ENCODE results near the gene TBL1X. TPM values are rescaled to one million over a fixed set of nuclear protein-coding genes. Genes with fewer than 3 reads are reported as not detected.

The TBL1X gene
- total and polyA plus RNA-seq, 10 of the 15 experiments (the other 5 are each of a cell fraction or from before 2014, with no cell fraction given): 4.4 to 26.3 (median 10.6) TPM

GRCh38 chrX:9676738-9677097 is 211.9 kb downstream of the TBL1X start:
- intact Hi-C loops (cut with micrococcal nuclease; ENCODE audit: unreplicated experiment) (loop anchor here (1.0 to 5.0 kb wide), 4 partner anchors 32 to 324 kb away; no protein-coding TSS in a partner anchor), in situ Hi-C loops (cut with MboI) (no loop called here)
- Histone ChIP-seq H3K36me3 (ENCODE audit: control insufficient read depth in 2 of 2, insufficient read depth in 2 of 2, low read length in 1 of 2) (no peaks in the 10 kb centered on the region; a peak in 1 of 4 replicates), H3K4me3 (peak overlapping the region; percentile 11; the same call in 1 of the 2 replicates), H3K9me3 (replicated peaks; ENCODE audit: control insufficient read depth, insufficient read depth, low read length) (peaks cover 11% of the 10 kb centered on the region; the same call in 2 of the 3 replicates), H3K79me2 (ENCODE audit: control insufficient read depth, insufficient read depth, low read length) (no peaks in the 10 kb centered on the region), H3K27ac (ENCODE audit: control insufficient read depth, insufficient read depth) (peak overlapping the region; percentile 85), H3K27me3 (replicated peaks in 1 of 2; ENCODE audit: control insufficient read depth in 2 of 2, insufficient read depth in 2 of 2, low read length in 1 of 2) (no peaks in the 10 kb centered on the region), H3K4me1 (ENCODE audit: control insufficient read depth, insufficient read depth, low read length) (peaks cover 6% of the 10 kb centered on the region), H2AFZ (ENCODE audit: control insufficient read depth, low read depth, low read length) (no peak overlapping the region), H3K9ac (ENCODE audit: control insufficient read depth, insufficient read depth, low read length) (no peak overlapping the region), H4K20me1 (ENCODE audit: control insufficient read depth, insufficient read depth) (no peaks in the 10 kb centered on the region), H3K4me2 (ENCODE audit: control insufficient read depth, insufficient read depth) (peak overlapping the region; percentile 53; the same call in 1 of the 2 replicates)
- WGBS (ENCODE audit: insufficient coverage, insufficient replicate concordance, low lambda C conversion rate, missing lambda C conversion rate): 29% methylated on average over 6 of the region's 6 CpGs
- DNase-seq (ENCODE audit: low read depth, low spot score) (no peak), ATAC-seq (peak; percentile 7), FAIRE-seq (no peak)
- ChIA-PET RAD21 (ENCODE audit: unreplicated experiment) (interaction anchor here (1.0 to 1.1 kb wide), 3 partner anchors 71 to 214 kb away, joined by 3 to 4 read pairs (median 4); no protein-coding TSS in a partner anchor), POLR2A (no interaction called here), CTCF (interaction anchor here (1.5 kb wide), 1 partner anchor 30 kb away, joined by 3 read pairs; no protein-coding TSS in a partner anchor), SMC1A (ENCODE audit: uncharacterized antibody, unreplicated experiment) (interaction anchor here (1.1 to 1.8 kb wide), 3 partner anchors 18 to 147 kb away, joined by 3 to 6 read pairs (median 4); no protein-coding TSS in a partner anchor)
- BruUV-seq (replicated peaks): no TSS peak
- TF ChIP-seq KLF5 (IDR thresholded peaks at IDR 0.05; ENCODE audit: partially characterized antibody): peak; percentile 79
- no peak for TF ChIP-seq NRF1 (conservative IDR thresholded peaks at IDR 0.05; ENCODE audit: low read depth, low read length)
- no peak for TF ChIP-seq IKZF2 (IDR thresholded peaks at IDR 0.05)
- TF ChIP-seq CBX5 (IDR thresholded peaks at IDR 0.05; ENCODE audit: low read depth): peak; percentile 96

GRCh38 chrX:9677098-9677739 is 212.4 kb downstream of the TBL1X start:
- ChIA-PET POLR2A (no interaction called here), SMC1A (ENCODE audit: uncharacterized antibody, unreplicated experiment) (interaction anchor here (0.5 to 1.8 kb wide), 10 partner anchors 9 to 1689 kb away, joined by 3 to 6 read pairs (median 3); no protein-coding TSS in a partner anchor), CTCF (interaction anchor here (1.5 kb wide), 1 partner anchor 31 kb away, joined by 3 read pairs; no protein-coding TSS in a partner anchor), RAD21 (ENCODE audit: unreplicated experiment) (interaction anchor here (0.6 to 1.1 kb wide), 5 partner anchors 20 to 329 kb away, joined by 3 to 6 read pairs (median 4); no protein-coding TSS in a partner anchor)
- no peaks in the 10 kb centered on the region for H3K27me3 ChIP-seq (replicated peaks in 1 of 2; ENCODE audit: control insufficient read depth in 2 of 2, insufficient read depth in 2 of 2, low read length in 1 of 2)
- H3K36me3 ChIP-seq (ENCODE audit: control insufficient read depth in 2 of 2, insufficient read depth in 2 of 2, low read length in 1 of 2): no peaks in the 10 kb centered on the region; a peak in 1 of 4 replicates
- intact Hi-C loops (cut with micrococcal nuclease; ENCODE audit: unreplicated experiment): loop anchor here (1.0 to 5.0 kb wide), 4 partner anchors 33 to 325 kb away; no protein-coding TSS in a partner anchor
- in situ Hi-C loops (cut with MboI): no loop called here
- BruUV-seq (replicated peaks): no TSS peak
- no peak overlapping the region for H3K9ac ChIP-seq (ENCODE audit: control insufficient read depth, insufficient read depth, low read length)
- H3K27ac ChIP-seq (ENCODE audit: control insufficient read depth, insufficient read depth): peak overlapping the region; percentile 85
- no peaks in the 10 kb centered on the region for H4K20me1 ChIP-seq (ENCODE audit: control insufficient read depth, insufficient read depth)
- H3K79me2 ChIP-seq (ENCODE audit: control insufficient read depth, insufficient read depth, low read length): no peaks in the 10 kb centered on the region
- WGBS (ENCODE audit: insufficient coverage, insufficient replicate concordance, low lambda C conversion rate, missing lambda C conversion rate): 3% methylated on average over 7 of the region's 7 CpGs
- ATAC-seq (peak; percentile 97), DNase-seq (ENCODE audit: low read depth, low spot score) (peak; percentile 89), FAIRE-seq (peak; percentile 57)
- peaks cover 11% of the 10 kb centered on the region; the same call in 2 of the 3 replicates for H3K9me3 ChIP-seq (replicated peaks; ENCODE audit: control insufficient read depth, insufficient read depth, low read length)
- H3K4me2 ChIP-seq (ENCODE audit: control insufficient read depth, insufficient read depth): peak overlapping the region; percentile 53
- peak overlapping the region; percentile 11; the same call in 1 of the 2 replicates for H3K4me3 ChIP-seq
- H2AFZ ChIP-seq (ENCODE audit: control insufficient read depth, low read depth, low read length): no peak overlapping the region
- H3K4me1 ChIP-seq (ENCODE audit: control insufficient read depth, insufficient read depth, low read length): peaks cover 6% of the 10 kb centered on the region
- no peak for TF ChIP-seq HSF1 (IDR thresholded peaks at IDR 0.05; ENCODE audit: low read depth, low read length)
- peak; percentile 89 for TF ChIP-seq JUNB (IDR thresholded peaks at IDR 0.05)
- TF ChIP-seq RELB (IDR thresholded peaks at IDR 0.05; ENCODE audit: low read depth): peak; percentile 98
- TF ChIP-seq ZNF622 (IDR thresholded peaks at IDR 0.05): no peak
- TF ChIP-seq ZNF217 (IDR thresholded peaks at IDR 0.05): no peak; the same call in 1 of the 2 replicates
- TF ChIP-seq KLF5 (IDR thresholded peaks at IDR 0.05; ENCODE audit: partially characterized antibody): peak; percentile 59
- TF ChIP-seq TBL1XR1 (IDR thresholded peaks at IDR 0.05; ENCODE audit: low read depth, low read length): peak; percentile 89
- TF ChIP-seq MXI1 (IDR thresholded peaks at IDR 0.05; ENCODE audit: low read depth, low read length): peak; percentile 71; the same call in 1 of the 2 replicates

Data from GM12878 (cell line).